Sigmoid colon (tissue), 7 donors: ENCODE results near the gene CDC42EP4. TPM values are rescaled to one million over a fixed set of nuclear protein-coding genes. Genes with fewer than 3 reads are reported as not detected.

Experiments used
- DNase-seq: peaks from one replicate; pipeline ENCODE4 v3.0.0-alpha.2; 2019
- H3K27ac ChIP-seq, 4 donors: fragments of 200-600 bp; sonication (generic); one replicate each; pipeline ENCODE4 v1.5.1; 2016 to 2019; ENCODE audit warnings: mild to moderate bottlenecking in 1 of 4
- H3K27me3 ChIP-seq, 3 donors: fragments of 200-600 bp; sonication (generic); one replicate each; pipeline ENCODE4 v1.5.1; 2019; ENCODE audit warnings: mild to moderate bottlenecking in 1 of 3
- H3K36me3 ChIP-seq, 4 donors: fragments of 200-600 bp; sonication (generic); one replicate each; pipeline ENCODE4 v1.5.1; 2016 to 2019
- H3K4me1 ChIP-seq, 4 donors: fragments of 200-600 bp; sonication (generic); one replicate each; pipeline ENCODE4 v1.5.1; 2017 to 2019
- H3K4me3 ChIP-seq, 4 donors: fragments of 200-600 bp; sonication (generic); one replicate each; pipeline ENCODE4 v1.5.1; 2017 to 2019; ENCODE audit warnings: mild to moderate bottlenecking in 2 of 4, moderate library complexity in 1 of 4
- H3K9me3 ChIP-seq, 4 donors: fragments of 200-600 bp in 3 of 4; sonication (generic) in 3 of 4; one replicate each; pipeline versions ENCODE4 v1.5.1 to v1.6.1; 2013 to 2019
- EP300 ChIP-seq, 4 donors: sonication (generic); formaldehyde crosslinking; IDR thresholded peaks; one replicate each; pipeline ENCODE4 v1.6.1; 2017; ENCODE audit warnings: antibody characterized with exemption in 4 of 4
- POLR2A ChIP-seq, 2 donors: fragments of 450-650 bp; IDR thresholded peaks; one replicate each; pipeline ENCODE4 v1.6.1; 2016; ENCODE audit warnings: antibody characterized with exemption in 2 of 2, mild to moderate bottlenecking in 2 of 2, moderate library complexity in 2 of 2
- POLR2AphosphoS5 ChIP-seq, 4 donors: sonication (generic); formaldehyde crosslinking; IDR thresholded peaks; one replicate each; pipeline ENCODE4 v1.6.1; 2017; ENCODE audit warnings: antibody characterized with exemption in 4 of 4
- WGBS, 2 donors: extraction: QIAGEN DNeasy Blood & Tissue Kit; methylation state at CpG; one replicate each; pipeline ENCODE4 v1.1.7; 2013; 5-methylcytosine and 5-hydroxymethylcytosine counted together
- intact Hi-C: fragments of 100-400 bp; cut with DNase I; formaldehyde crosslinking; loops from one replicate; pipeline ENCODE4 v1.15.1; 2023
- polyA plus RNA-seq, 3 donors: library from polyadenylated mRNA; stranded (reverse); fragments of 200-250 nt; gene quantifications; one replicate each; pipeline ENCODE4 v1.2.3, GENCODE V29; 2013
- total RNA-seq, 4 donors: library from RNA; depleted of rRNA; stranded (reverse); fragments of >200 nt; gene quantifications; one replicate each; pipeline ENCODE4 v1.1.0, GENCODE V29; 2016
- TF ChIP-seq, protein P1 (sequence below), 4 experiments: fragments of 450-650 bp in 3 of 4; fragments of 200-600 bp in 1 of 4; IDR thresholded peaks; one replicate each; pipeline ENCODE4 v1.5.1; 2016 to 2019; ENCODE audit warnings: antibody characterized with exemption in 4 of 4, mild to moderate bottlenecking in 3 of 4, moderate library complexity in 2 of 4
- donor health status: healthy with polysubstance abuse.
- donor health status: Bipolar disorder and iron deficiency.
- donor health status: healthy.

Gene CDC42EP4
- total and polyA plus RNA-seq, 7 donors = 44.0 to 87.6 (median 68.1) TPM

DNA sequence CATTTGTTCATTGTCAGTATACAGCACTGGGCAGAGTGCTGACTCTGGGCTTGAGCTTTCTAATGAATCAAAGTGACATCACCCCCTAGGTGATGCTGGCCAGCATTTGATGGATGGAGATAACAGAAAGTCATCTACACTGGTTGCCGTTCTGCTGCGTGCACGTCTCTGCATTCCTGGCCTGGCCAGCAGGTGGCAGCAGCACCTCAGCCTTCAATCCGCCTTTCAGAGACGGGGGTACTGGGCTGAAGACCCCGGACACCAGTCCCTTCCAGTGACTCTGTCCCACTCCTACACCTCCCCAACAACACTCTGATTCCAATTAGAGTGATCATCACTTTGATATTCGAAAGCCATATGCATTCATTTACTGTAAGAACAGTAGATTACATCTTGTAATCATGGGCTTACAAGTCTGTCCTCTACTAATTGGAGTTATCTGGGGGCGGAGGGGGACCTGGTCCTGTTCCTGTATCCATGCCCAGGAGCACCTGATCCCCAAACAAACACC lies 56.1 kb downstream of the CDC42EP4 start:
- intact Hi-C loops = loop anchor here (1.0 to 2.0 kb wide), 2 partner anchors 55 to 115 kb away; no protein-coding TSS in a partner anchor
- Histone ChIP-seq H3K4me3 (no peak overlapping the region), H3K4me1 (peaks cover 0 to 18% (median 13%) of the 10 kb centered on the region in 4 donors), H3K27me3 (no peaks in the 10 kb centered on the region), H3K36me3 (no peaks in the 10 kb centered on the region), H3K27ac (peak overlapping the region in 2 of 4 donors; percentile 4 to 6), H3K9me3 (no peaks in the 10 kb centered on the region)
- WGBS, 2 donors = 2 to 8% methylated on average over 8 of the region's 8 CpGs
- TF ChIP-seq POLR2A (IDR thresholded peaks at IDR 0.05) = no peak
- TF ChIP-seq, protein P1, sequence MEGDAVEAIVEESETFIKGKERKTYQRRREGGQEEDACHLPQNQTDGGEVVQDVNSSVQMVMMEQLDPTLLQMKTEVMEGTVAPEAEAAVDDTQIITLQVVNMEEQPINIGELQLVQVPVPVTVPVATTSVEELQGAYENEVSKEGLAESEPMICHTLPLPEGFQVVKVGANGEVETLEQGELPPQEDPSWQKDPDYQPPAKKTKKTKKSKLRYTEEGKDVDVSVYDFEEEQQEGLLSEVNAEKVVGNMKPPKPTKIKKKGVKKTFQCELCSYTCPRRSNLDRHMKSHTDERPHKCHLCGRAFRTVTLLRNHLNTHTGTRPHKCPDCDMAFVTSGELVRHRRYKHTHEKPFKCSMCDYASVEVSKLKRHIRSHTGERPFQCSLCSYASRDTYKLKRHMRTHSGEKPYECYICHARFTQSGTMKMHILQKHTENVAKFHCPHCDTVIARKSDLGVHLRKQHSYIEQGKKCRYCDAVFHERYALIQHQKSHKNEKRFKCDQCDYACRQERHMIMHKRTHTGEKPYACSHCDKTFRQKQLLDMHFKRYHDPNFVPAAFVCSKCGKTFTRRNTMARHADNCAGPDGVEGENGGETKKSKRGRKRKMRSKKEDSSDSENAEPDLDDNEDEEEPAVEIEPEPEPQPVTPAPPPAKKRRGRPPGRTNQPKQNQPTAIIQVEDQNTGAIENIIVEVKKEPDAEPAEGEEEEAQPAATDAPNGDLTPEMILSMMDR (IDR thresholded peaks at IDR 0.05) = peak; percentile 98 to 100 (median 98)
- no peak for DNase-seq

DNA sequence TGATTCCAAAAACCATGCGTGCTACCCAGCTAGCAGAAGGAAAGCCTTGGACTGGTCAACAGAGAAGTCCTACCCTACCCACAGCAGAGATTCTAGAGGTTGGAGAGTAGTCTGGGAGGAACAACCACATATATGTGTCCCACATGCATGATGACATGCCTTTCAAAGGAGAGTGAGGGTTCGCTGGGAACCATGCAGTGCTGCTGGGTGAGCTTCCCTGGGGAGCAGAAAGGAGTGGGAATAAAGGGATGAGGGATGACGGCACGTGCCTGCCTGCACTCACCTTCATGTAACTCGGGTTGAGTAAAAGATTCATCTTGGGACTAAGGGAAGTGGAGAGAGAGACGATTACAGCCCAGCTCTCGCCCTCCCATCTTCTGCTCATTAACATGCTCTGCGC lies 59.9 kb downstream of the CDC42EP4 start:
- peaks cover 0 to 9% (median 9%) of the 10 kb centered on the region in 4 donors for H3K4me1 ChIP-seq
- no peak overlapping the region for H3K27ac ChIP-seq
- DNase-seq = no peak
- no peak overlapping the region for H3K4me3 ChIP-seq
- peaks cover 0 to 18% (median 0%) of the 10 kb centered on the region in 4 donors for H3K36me3 ChIP-seq
- TF ChIP-seq EP300 (IDR thresholded peaks at IDR 0.05) (no peak), POLR2AphosphoS5 (IDR thresholded peaks at IDR 0.05) (no peak), POLR2A (IDR thresholded peaks at IDR 0.05) (no peak)
- TF ChIP-seq, protein P1 (IDR thresholded peaks at IDR 0.05) = no peak
- 88 to 90% methylated on average over 8 of the region's 8 CpGs for WGBS, 2 donors
- no peaks in the 10 kb centered on the region for H3K27me3 ChIP-seq
- intact Hi-C loops = no loop called here
- no peaks in the 10 kb centered on the region for H3K9me3 ChIP-seq

DNA sequence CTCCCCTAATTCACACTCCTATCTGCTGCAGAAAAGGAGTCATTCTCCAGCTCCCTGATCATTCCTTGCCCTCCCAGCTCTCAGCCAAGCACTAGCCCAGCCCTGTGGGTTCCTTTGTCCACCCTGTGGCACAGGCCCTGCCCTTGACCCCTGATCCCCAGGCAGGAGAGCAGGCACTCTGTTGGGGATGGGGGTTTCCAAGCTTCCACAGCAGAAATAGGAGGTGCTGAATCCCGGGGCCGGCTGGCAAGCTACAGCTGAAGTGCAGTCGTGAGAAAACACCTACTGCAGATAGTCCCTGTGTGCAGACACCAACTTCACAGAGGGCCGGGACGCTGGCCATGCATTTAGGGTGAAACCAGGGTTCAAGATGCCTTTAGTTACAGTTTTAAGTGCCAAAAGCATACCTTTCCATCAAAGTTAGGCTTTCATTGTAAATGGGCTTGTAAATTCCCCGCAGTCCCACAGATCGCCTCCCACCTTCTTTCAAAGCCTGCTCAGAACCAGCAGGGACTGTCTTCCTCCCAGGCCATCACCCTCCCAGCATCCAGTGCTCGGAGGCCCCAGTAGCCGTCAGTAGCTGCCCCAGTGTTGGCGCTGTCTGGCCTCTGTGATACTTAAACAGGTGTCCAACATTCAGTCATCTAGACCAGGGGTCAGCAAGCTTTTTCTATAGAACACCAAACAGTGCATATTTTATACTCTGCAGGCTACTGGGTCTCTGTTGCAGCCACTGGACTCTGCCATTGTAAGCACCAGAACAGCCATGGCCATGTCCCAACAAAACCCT lies 60.8 kb downstream of the CDC42EP4 start:
- DNase-seq = no peak
- intact Hi-C loops = no loop called here
- no peaks in the 10 kb centered on the region for H3K9me3 ChIP-seq
- peaks cover 0 to 26% (median 0%) of the 10 kb centered on the region in 4 donors for H3K36me3 ChIP-seq
- TF ChIP-seq, protein P1 (IDR thresholded peaks at IDR 0.05) = no peak
- TF ChIP-seq POLR2AphosphoS5 (IDR thresholded peaks at IDR 0.05) (no peak), EP300 (IDR thresholded peaks at IDR 0.05) (no peak), POLR2A (IDR thresholded peaks at IDR 0.05) (no peak)
- peaks cover 0 to 6% (median 5%) of the 10 kb centered on the region in 4 donors for H3K4me1 ChIP-seq
- 80 to 85% methylated on average over 10 of the region's 10 CpGs for WGBS, 2 donors
- H3K27ac ChIP-seq = no peak overlapping the region
- H3K27me3 ChIP-seq = no peaks in the 10 kb centered on the region
- no peak overlapping the region for H3K4me3 ChIP-seq

DNA sequence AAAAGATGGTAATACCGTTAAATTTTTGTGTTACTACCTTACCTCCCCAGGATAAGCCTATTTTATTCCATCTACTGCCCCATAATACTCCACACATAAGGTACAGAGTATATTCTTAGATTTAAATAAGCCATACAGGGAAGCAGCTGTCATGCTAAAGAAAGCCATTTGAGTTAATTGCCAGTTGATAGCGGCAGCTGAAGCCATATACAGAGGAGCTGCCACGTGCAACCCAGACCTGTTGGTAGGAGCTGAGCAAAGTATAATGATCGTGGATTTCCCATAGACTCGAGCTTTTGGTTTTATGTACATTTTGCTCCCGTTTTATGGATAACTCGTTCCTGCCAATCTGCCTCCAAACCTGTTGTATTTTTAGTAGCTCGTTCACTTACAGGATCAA lies 62.1 kb downstream of the CDC42EP4 start:
- DNase-seq = no peak
- WGBS, 2 donors = 22 to 74% methylated on average over 8 of the region's 8 CpGs
- H3K27ac ChIP-seq = no peak overlapping the region
- H3K36me3 ChIP-seq = peaks cover 0 to 40% (median 0%) of the 10 kb centered on the region in 4 donors
- no peaks in the 10 kb centered on the region for H3K4me1 ChIP-seq
- TF ChIP-seq POLR2A (IDR thresholded peaks at IDR 0.05) = no peak
- TF ChIP-seq POLR2AphosphoS5 (IDR thresholded peaks at IDR 0.05) = no peak
- no peaks in the 10 kb centered on the region for H3K27me3 ChIP-seq
- intact Hi-C loops = no loop called here
- H3K9me3 ChIP-seq = no peaks in the 10 kb centered on the region
- no peak overlapping the region for H3K4me3 ChIP-seq

DNA sequence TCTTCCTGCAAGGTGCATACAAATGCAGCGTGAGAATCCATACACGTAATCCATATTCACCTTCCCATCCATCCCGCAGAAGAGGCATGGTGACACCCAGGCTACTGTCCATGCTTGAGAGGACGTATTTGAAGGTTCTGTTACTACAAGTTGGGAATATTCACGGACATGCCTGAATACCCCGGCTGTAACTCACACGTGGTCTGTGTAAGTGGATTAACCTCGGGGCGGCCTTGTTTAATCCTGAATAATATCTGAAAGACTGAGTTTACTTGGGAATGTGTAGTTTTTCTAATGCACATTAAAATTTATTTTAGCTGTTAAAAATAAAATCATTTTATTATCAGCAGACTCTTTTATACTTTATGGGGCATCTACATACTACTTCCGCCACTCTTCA lies 63.3 kb downstream of the CDC42EP4 start:
- H3K27ac ChIP-seq = no peak overlapping the region
- WGBS, 2 donors = 92 to 93% methylated on average over 10 of the region's 10 CpGs
- H3K36me3 ChIP-seq = peaks cover 0 to 50% (median 3%) of the 10 kb centered on the region in 4 donors
- no peak for TF ChIP-seq POLR2A (IDR thresholded peaks at IDR 0.05)
- no peak for TF ChIP-seq EP300 (IDR thresholded peaks at IDR 0.05)
- no peak for TF ChIP-seq POLR2AphosphoS5 (IDR thresholded peaks at IDR 0.05)
- TF ChIP-seq, protein P1 (IDR thresholded peaks at IDR 0.05) = no peak
- H3K4me3 ChIP-seq = no peak overlapping the region
- H3K27me3 ChIP-seq = no peaks in the 10 kb centered on the region
- DNase-seq = no peak
- intact Hi-C loops = no loop called here
- no peaks in the 10 kb centered on the region for H3K9me3 ChIP-seq
- no peaks in the 10 kb centered on the region for H3K4me1 ChIP-seq
